HG02943 (cell line): Measurements from ENCODE around the gene TSPAN9.

ENCODE experiments used
- ATAC-seq: cut with Tn5 transposase; IDR thresholded peaks from one replicate; pipeline ENCODE4 v1.9.1; 2021; ENCODE audit warnings: mild to moderate bottlenecking, low read depth, moderate library complexity; ENCODE audit not compliant: unreplicated experiment

TSPAN9 gene

DNA sequence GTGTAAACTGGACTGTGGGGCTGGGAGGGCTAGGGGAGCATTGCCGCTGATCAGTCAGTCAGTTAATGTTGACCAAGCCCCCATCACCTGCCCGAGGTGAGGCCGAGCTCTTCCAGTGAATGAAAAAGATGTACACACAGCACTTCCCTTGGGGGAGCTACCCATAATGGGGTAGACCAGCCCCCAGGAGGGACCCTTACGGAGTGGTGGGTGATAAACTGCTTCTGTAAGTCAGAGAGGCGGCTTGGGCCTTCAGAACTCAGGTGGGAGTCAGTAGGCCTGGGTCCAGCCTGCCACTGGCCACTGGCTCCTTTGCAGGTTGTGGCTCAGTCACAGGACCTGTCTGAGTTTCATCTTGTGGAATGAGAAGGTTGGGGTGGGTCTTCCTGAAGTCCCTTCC lies 43.5 kb downstream of the TSPAN9 start:
- ATAC-seq = no peak

DNA sequence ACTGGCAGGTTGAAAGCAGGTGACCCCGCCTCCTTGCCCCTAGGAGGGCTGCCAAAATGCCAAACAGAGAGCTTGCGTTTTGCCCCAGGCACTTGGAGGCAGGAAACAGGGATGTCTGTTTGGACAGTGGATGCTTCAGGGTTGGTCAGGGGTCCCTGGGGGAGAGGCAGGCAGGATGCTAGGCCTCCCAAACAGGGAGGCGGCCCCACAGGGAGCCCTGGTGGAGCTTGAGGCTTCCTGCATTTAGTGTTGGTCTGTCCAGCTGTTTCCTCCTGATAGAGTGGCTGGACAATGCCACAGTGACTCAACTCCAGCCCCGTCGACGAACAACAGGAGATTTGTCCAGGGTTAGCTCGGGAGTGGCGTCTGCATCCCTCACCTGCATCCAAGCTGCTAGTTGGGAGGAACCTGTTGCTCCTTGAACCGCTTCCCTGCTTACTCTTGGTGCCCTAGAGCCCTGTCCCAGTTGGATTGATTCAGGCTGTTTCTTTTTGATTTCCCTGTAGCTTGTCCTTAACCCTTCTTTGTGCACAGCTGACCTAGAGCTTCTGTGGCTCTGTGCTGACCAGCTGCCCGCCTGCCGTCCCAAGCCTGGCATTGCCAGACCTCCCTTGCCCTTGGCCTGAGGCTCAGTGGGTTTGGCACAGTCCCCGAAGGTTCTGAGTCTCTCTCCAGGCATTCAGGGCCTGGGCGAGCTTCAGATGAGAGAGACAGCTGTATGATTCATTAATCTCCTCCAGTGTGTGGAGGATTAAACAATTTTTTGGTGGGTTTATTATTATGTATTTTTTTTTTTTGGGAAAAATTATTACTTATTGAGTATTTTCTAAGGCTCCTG lies 45.9 kb downstream of the TSPAN9 start:
- ATAC-seq = no peak

DNA sequence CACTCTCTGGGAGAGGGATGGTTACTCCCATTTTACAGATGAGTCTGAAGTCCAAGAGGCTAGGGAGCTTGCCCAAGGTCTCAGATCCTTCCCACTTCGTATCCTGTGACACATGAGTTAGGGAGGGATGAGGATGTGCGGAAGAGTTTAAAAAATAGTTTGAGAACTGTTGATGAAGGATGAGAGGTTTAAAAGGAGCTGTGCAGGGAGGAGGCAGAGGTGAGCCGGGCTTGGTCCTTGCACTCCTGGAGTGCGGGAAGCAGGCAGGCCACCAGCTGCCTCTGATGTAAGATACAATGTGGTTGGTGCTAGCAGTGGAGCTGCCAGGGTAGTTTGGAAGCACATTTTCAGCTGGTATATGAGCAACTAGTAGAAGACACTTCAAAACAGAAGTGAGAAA lies 46.5 kb downstream of the TSPAN9 start:
- no peak for ATAC-seq

DNA sequence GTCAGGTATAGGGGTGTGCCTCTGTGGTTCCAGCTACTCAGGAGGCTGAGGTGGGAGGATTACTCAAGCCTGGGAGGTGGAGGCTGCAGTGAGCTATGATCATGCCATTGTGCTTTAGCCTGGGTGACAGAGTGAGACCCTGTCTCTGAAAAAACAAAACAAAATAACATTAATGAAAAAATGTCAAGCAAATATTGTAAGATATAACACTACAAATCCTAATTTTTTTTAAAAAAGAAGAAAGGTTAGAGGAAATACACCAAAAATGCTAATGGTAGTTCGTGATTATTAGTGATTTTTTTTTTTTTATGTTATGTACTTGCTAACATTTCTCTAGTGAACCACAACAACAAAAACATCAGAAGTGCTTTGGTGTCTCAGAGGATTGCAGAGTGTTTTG lies 47.7 kb downstream of the TSPAN9 start:
- ATAC-seq = no peak

- ATAC-seq = no peak
Measured at GRCh38 chr12:3125674-3126073, 48.5 kb downstream of the TSPAN9 start.

GRCh38 chr12:3127832-3128231 lies 50.7 kb downstream of the TSPAN9 start:
- ATAC-seq = no peak

GRCh38 chr12:3128498-3129293 lies 51.5 kb downstream of the TSPAN9 start:
- ATAC-seq = no peak

DNA sequence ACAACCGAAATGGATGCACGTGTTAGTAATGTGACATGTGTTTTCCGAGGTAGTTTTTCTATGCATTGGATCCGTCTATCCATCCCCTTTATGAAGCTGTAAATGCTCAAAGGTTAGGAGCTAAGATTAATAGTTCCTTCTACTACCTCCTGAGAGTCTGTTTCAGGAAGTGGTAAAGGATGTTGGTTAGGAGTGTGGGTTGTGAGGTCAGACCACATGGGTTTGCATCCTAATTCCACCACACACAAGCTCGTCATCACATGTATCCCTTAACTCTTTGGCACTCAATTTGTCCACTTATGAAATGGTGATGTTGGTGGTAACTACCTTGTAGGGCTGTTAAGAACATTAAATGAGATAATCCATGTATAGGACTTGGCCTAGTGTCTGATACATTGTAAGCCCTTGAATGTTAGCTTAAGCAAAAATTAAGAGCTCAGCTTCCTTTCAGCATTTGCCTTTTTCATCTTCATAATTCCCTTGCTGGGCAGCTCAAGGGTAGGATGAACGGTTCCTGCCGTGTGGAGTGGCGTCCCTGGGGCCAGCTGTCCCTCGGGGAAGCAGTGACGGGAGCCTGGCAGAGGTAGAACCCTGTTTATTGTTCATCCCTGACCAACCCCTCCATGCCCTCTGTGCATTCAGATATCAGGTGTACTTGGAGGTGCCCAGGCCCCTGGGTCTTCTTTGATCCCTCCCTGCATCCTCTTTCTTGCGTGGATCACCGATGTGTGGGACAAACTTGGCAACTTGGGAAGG lies 52.3 kb downstream of the TSPAN9 start:
- no peak for ATAC-seq

- no peak for ATAC-seq
Measured at GRCh38 chr12:3130057-3130830, 53.1 kb downstream of the TSPAN9 start.

DNA sequence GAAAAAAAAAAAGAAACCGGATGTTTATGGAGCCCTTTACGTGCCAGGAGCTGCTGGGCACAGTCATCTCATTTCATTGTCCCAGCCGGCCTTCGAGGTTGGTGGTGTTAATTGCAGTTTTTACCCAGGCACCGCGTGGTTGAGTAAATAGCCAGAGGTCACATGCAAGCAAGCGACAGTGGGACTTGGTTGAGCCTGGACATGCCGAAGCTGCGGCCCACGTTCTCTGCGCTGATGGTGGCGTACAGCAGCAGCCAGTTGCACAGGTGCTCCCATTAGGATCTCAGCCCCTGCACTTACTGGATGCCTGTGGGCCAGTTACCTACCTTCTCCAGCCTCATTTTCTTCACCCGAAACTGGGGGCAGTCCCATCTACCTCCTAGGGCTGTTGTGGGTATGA lies 54.0 kb downstream of the TSPAN9 start:
- no peak for ATAC-seq

GRCh38 chr12:3132636-3133404 lies 55.6 kb downstream of the TSPAN9 start:
- ATAC-seq = no peak

DNA sequence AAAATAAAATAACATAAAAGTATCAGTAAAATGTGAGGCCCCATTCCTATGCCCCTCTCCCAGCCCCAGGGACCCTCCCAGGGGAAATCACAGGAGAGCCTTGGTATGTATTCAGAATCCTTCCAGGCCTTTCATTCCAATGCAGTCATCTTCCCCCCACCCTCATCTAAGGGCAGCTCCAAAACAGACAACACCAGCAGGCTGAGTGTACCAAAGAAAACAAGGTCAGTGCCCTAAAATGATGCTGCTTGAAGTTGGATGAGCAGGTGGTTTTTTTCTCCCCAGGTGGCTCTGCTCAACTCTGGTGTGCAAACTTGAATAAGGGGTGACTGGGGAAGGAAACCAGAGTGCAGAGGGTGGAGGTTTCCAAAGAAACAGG lies 56.2 kb downstream of the TSPAN9 start:
- no peak for ATAC-seq

DNA sequence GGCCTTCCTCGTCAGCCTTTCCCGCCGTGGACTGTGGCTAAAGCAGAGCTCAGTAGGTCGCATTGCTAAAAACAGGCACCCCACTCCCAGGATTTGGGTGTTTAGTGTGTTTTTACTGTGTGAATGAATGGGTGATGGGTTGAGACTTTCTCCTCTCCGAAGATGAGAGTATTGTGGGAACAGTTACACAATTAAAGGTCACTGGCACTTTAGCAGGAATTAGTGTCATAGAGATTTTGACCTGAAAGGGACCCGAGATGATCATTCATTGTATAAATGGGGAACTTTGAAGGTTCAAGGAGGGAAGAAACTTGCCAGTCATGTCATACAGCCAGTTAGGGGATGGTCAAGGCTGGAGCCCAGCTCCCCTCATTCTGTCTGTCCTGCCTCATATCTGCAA lies 56.9 kb downstream of the TSPAN9 start:
- ATAC-seq = no peak

GRCh38 chr12:3134526-3135135 lies 57.5 kb downstream of the TSPAN9 start:
- no peak for ATAC-seq

GRCh38 chr12:3135522-3136461 lies 58.6 kb downstream of the TSPAN9 start:
- ATAC-seq = no peak

DNA sequence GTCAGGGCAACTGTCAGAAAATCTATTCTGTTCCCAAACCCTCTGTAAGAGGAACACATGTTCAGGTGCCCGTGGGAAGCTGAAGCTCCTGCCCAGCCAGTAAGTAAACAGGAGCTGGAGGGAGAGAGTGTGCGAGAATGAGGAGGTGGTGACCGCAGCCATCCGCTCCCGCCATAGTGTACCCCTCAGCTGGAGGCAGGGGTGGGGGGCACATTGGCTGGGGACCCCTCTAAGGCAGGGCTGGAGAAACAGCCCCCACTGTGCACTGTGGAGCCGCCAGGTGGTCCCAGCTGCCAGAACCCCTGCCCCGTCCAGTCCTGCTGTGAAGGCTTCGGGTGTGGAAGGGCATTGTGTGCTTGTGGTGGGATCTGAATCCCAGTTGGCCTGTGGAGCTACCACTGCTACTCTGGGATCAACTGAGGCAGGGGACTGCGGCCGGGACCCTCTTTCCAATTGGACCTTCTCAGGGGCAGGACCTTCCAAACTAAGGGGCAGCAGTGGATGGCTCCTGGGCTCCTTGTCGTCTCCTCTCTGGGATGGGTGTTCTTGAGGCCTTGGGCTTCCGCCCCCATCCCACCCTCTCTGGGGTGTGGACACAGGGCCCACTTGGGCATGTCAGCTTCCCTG lies 59.6 kb downstream of the TSPAN9 start:
- ATAC-seq = no peak

DNA sequence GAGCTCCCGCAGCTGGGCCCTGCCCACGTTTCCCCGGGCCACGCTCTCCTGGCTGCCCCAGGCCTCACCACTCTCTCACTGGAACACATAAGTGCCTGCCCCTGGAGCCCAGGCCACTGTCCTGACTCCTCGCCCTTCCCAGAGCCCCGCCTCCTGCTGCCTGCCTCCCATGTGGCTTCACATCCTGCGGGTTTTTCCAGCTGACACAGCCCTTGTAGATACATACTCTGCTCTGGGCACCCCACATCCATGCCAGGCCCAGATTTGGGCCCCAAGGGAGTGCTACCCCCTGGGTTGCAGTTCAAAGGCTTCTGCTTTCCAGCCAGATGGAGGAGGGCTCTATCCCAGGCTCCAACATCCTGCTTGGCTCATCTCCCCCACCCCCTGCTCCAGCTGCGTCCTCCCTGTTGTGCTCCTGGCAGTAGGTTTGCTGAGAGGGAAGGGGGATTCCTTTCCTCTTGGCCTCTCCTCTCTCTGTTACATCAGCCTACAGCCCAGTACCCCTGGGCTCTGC lies 60.1 kb downstream of the TSPAN9 start:
- ATAC-seq = no peak
